ENCODE measurements around the gene HSPA9. TPM values are rescaled to one million over a fixed set of nuclear protein-coding genes. Genes with fewer than 3 reads are reported as not detected.

Gene HSPA9
- total and polyA plus RNA-seq, 2 of the 13 experiments (the other 11 are each of a cell fraction or from before 2014, with no cell fraction given) = 165 to 478 TPM

GRCh38 chr5:138529812-138530211 lies 45.4 kb downstream of the HSPA9 start:
- DNase-seq (ENCODE audit: low spot score) (no peak), FAIRE-seq (no peak), ATAC-seq (no peak)
- CTCF ChIA-PET (ENCODE audit: low intra/inter-chr PET ratio, low total read pairs) = no interaction called here
- no peak overlapping the region for H3K4me3 ChIP-seq (replicated peaks in 1 of 3; ENCODE audit: insufficient read depth in 1 of 3, low read depth in 2 of 3, low read length in 3 of 3)
- H3K27me3 ChIP-seq (ENCODE audit: control insufficient read depth in 1 of 2, insufficient read depth in 2 of 2, low read length in 2 of 2) = no peaks in the 10 kb centered on the region
- TF ChIP-seq NR3C1 (CRISPR knock-in tag; IDR thresholded peaks at IDR 0.05) (no peak), BORCS8-MEF2B (CRISPR knock-in tag; IDR thresholded peaks at IDR 0.05) (no peak), ZBTB26 (CRISPR knock-in tag; IDR thresholded peaks at IDR 0.05; ENCODE audit: borderline replicate concordance) (no peak), ZNF772 (CRISPR knock-in tag; IDR thresholded peaks at IDR 0.05) (no peak), SNAPC2 (CRISPR knock-in tag; IDR thresholded peaks at IDR 0.05) (no peak), ZNF530 (CRISPR knock-in tag; IDR thresholded peaks at IDR 0.05; ENCODE audit: low read depth) (no peak), ZNF672 (CRISPR knock-in tag; IDR thresholded peaks at IDR 0.05) (no peak), GMEB2 (CRISPR knock-in tag; IDR thresholded peaks at IDR 0.05; ENCODE audit: low read depth) (no peak), PRDM10 (CRISPR knock-in tag; IDR thresholded peaks at IDR 0.05; ENCODE audit: low read depth) (no peak), ZNF335 (CRISPR knock-in tag; IDR thresholded peaks at IDR 0.05) (no peak), ZNF512 (CRISPR knock-in tag; IDR thresholded peaks at IDR 0.05) (no peak), ESRRA (CRISPR knock-in tag; IDR thresholded peaks at IDR 0.05; ENCODE audit: low read depth) (no peak), ZNF770 (CRISPR knock-in tag; IDR thresholded peaks at IDR 0.05) (no peak)
- intact Hi-C loops (cut with micrococcal nuclease; ENCODE audit: unreplicated experiment) (loop anchor here (1.0 kb wide), 1 partner anchor 9 kb away; no protein-coding TSS in a partner anchor), in situ Hi-C loops (cut with HindIII; ENCODE audit: extremely low pct_ligation_motif_present, low pct_unique_long_range_greater_than_20kb) (no loop called here)
- POLR2A ChIA-PET = interaction anchor here (2.7 kb wide), 1 partner anchor 14 kb away, joined by 20 read pairs; the partner anchor contains the start of gene ETF1
- no peaks in the 10 kb centered on the region for H3K9me3 ChIP-seq (ENCODE audit: low read length)
- peaks cover 78% of the 10 kb centered on the region for H3K4me1 ChIP-seq (ENCODE audit: insufficient read depth, low read length)
- 95% methylated on average over 8 of the region's 8 CpGs for WGBS (ENCODE audit: low lambda C conversion rate)
- peaks cover 11 to 37% of the 10 kb centered on the region in 2 experiments for H3K36me3 ChIP-seq (replicated peaks in 1 of 2; ENCODE audit: control insufficient read depth in 1 of 2, insufficient read depth in 2 of 2, low read length in 2 of 2)
- H4K20me1 ChIP-seq (ENCODE audit: insufficient read depth, low read length) = peaks cover 8% of the 10 kb centered on the region
- no peak overlapping the region for H2AFZ ChIP-seq (ENCODE audit: low read length)
- no peak overlapping the region for H3K9ac ChIP-seq (ENCODE audit: insufficient read depth, low read depth, low read length)
- peak overlapping the region; percentile 24 for H3K27ac ChIP-seq (ENCODE audit: extremely low read length, insufficient read depth, low read length)
- H3K4me2 ChIP-seq (ENCODE audit: low read depth, low read length) = no peak overlapping the region
- BruUV-seq (replicated peaks) = no TSS peak
- H3K79me2 ChIP-seq (ENCODE audit: insufficient read depth, low read length) = peaks cover 87% of the 10 kb centered on the region
